ENCODE data around the gene APRT.
A peak's percentile ranks its signal among the peaks of the same experiment; 100 is the strongest.

Gene APRT

DNA sequence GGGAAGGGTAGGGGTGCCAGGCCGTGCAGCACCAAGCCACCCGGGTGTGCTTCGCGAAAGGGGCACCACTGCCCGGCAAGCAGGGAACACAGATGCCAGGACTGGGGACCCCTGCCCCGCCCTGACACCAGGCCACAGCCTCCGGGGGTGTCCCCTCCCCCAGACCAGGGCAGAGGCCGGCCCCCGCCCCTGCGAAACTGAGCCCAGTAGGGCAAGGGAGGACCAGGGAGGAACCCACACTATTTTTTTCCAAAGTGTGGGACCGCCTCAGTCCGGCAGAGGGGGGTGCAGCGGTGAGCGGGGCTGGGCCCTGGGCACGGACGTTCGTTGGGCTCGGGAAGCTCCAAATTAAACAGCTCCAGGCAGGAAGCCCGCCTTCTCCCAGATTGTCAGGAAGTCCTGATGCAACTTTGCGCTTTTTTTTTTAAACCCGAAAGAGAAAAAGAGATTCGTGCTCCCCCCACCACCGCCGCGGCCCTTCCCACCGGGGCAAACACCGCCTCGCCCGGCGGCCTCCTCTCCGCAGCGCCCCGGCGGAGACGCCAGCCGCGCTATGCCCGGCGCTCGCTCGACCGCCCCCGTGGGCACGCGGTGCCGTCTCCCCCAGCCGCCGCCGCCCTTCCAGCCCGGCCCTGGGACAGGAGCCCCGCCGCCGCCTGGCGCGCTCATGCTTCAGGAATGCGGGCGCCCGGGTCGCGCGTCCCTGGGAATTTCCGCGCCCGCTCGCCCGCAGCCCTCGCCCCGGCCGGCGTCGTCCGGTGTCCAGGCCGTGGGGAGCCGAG, 27.5 kb downstream of the APRT start:
- peak overlapping the region; percentile 83 for H3K4me3 Mint-ChIP-seq
- peak; percentile 70 for DNase-seq
- H3K36me3 Mint-ChIP-seq (ENCODE audit: low read depth), result peaks cover 17% of the 10 kb centered on the region
- peaks cover 48% of the 10 kb centered on the region for H3K4me1 Mint-ChIP-seq (ENCODE audit: low read depth)
- H3K27ac Mint-ChIP-seq, result peak overlapping the region; percentile 97
- no peaks in the 10 kb centered on the region for H3K9me3 Mint-ChIP-seq
- no peaks in the 10 kb centered on the region for H3K27me3 Mint-ChIP-seq

DNA sequence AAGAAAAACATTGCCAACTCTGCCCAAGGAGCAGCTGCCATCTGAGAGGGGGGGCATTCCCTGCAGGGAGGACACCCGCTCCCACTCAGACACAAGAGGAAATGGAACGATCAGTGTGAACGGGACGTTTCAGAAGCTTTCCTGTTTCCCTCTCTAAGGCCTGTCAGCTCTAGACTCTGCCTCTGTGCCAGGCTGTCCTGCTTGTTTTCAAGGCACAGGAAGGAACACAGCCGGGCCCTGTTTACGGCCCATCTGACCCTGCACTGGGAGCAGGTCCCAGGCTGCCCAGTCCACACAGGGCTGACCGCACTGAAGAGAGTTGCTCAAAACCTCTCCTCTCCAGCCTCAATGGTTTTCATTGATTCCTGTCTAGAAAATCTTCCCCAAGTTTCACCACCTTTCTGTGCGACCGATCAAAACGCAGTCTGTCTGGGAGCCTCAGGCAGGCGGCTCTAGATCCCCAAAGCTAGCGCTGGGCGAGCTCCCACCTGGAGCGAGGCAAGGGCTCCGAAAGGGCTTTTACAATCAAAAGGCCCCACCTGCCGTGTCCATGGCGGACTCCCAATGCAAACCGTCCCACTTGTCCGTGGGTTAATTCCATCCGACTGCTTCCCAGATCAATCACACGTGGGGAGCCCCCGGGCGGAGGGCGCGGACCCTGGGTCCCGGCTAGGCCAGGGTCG, 28.2 kb downstream of the APRT start:
- Mint-ChIP-seq H3K4me1 (ENCODE audit: low read depth) (peaks cover 51% of the 10 kb centered on the region), H3K27me3 (no peaks in the 10 kb centered on the region), H3K27ac (peak overlapping the region; percentile 97), H3K36me3 (ENCODE audit: low read depth) (peaks cover 17% of the 10 kb centered on the region), H3K4me3 (peak overlapping the region; percentile 83), H3K9me3 (no peaks in the 10 kb centered on the region)
- peak; percentile 49 for DNase-seq

DNA sequence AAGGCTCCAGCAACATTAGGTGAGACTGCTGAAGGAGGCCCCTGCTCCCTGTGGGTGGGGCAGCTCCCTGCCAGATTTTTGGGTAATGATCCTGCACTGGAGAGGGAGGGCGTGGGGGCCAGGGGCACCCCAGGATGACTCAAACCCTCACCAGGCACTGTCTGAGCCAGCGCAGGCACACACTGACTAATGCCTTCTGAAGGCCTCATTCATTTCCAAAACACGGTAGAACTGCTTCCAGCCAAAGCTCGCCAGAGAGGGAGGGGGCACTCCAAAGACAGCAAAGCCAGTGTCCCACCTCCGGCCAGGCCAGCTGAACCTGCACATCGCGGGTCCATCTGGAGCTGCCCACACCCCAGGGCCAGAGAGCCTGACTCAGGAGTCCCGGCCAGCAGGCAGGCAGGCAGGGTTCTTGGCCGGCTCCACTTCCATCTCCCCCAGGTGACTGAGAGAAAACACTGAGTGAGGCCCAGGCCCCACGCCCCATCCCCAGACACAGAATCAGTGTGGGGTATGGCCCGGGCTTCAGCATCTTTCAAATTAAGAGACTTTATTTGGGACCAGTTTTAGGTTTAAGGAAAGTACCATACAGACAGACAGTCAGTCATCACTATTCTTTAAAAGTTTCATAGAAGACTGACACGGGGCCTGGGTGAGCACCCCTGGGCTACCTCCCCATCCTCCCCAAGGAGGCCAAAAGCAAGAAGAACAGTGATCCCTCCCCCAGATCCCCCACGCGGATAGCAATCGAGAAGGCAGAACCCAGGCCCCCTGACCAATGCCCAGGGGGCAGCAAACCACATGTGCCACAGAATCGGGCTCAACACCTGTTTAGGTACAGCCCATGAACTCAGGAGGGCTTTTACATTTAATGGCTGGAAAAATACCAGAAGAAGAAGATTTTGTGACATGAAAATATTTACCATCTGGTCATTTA, 29.0 kb downstream of the APRT start:
- Mint-ChIP-seq H3K27me3 (no peaks in the 10 kb centered on the region), H3K4me3 (peak overlapping the region; percentile 83), H3K9me3 (no peaks in the 10 kb centered on the region), H3K27ac (peak overlapping the region; percentile 97), H3K4me1 (ENCODE audit: low read depth) (peaks cover 59% of the 10 kb centered on the region), H3K36me3 (ENCODE audit: low read depth) (peaks cover 25% of the 10 kb centered on the region)
- peak; percentile 84 for DNase-seq

DNA sequence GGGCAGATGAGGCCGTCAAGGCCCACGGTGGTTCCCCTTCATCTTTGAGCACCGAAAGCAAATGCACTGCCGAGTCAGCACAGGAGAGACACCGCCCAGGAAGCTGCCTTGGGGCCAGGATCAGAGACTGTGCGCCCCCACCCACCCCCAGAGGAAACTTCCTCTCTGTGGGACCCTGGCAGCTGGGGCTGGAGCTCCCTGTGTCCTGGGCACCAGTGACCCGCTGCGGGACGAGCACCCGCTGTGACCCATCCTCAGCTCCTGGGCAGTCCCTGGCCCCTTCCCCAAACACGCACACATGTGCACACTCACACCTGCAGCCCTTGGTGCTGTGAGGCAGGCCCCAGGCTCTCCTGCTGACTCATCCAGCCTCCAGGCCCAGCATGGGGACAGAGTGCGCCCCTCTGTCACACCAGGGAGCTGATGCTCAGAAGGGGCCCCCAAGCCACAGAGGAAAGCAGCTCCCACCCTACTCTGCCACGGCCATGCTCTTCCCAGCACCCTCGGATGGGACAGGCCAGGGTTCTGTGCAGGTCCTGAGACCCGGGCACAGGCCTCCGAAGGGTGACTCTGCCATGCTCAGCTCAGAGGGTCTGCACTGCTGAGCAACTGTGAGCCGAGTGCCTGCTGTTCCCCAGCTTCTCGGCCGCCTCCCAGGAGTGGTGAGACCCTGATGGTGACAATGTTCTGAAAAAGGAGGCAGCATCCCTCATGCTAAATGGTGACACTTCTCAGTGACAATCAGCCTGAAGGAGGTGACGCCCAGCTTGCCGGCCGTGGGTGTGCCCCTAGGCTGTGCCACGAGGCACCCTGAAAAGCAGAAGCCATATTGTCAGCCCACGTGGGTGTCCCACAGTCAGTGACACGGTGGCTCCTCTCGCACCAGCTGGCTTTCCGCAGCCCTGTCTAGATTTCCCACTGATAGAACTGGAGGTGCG, 30.3 kb downstream of the APRT start:
- DNase-seq, result peak; percentile 83
- H3K27me3 Mint-ChIP-seq, result no peaks in the 10 kb centered on the region
- H3K27ac Mint-ChIP-seq, result peak overlapping the region; percentile 97
- H3K4me1 Mint-ChIP-seq (ENCODE audit: low read depth), result peaks cover 64% of the 10 kb centered on the region
- H3K9me3 Mint-ChIP-seq, result no peaks in the 10 kb centered on the region
- peaks cover 33% of the 10 kb centered on the region for H3K36me3 Mint-ChIP-seq (ENCODE audit: low read depth)
- H3K4me3 Mint-ChIP-seq, result peak overlapping the region; percentile 83

DNA sequence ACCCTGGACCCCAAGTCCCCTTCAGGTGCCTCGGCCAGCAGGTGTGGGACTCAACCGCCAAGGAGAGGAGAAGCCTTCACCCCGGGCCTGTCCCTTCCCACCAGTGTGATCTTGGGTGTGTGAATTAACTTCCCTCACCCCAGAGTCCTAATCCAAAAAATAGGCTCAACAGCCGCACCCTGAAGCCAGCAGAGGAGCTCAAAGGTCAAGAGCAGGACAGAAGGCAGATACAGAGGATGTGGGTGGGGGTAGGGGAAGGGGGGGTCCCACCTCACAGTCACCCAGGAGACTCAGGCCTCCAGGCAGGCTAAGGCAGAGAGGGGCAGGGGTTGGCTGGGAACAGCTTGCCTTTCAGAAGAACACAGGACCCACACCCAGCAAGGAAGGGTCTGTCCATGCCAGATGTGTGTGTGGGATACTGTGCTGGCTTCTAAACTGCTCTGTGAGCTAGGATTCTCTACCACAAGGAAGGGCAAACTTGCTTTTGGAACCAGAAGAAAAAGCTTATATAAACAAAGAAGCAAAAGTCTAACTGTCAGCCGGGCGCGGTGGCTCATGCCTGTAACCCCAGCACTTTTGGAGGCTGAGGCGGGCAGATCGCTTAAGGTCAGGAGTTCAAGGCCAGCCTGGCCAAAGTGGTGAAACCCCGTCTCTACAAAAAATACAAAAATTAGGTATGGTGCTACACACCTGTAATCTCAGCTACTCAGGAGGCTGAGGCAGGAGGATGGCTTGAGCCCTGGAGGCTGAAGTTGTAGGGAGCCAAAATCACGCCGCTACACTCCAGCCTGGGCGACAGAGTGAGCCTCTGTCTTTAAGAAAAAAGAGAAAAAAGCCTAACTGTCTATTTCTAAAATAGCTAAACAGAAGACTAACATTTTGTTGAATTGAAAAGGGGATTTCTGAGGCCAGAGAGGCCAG, 31.3 kb downstream of the APRT start:
- no peak for DNase-seq
- Mint-ChIP-seq H3K4me1 (ENCODE audit: low read depth) (peaks cover 61% of the 10 kb centered on the region), H3K9me3 (no peaks in the 10 kb centered on the region), H3K4me3 (peak overlapping the region; percentile 83), H3K27ac (peak overlapping the region; percentile 97), H3K27me3 (no peaks in the 10 kb centered on the region), H3K36me3 (ENCODE audit: low read depth) (peaks cover 38% of the 10 kb centered on the region)

DNA sequence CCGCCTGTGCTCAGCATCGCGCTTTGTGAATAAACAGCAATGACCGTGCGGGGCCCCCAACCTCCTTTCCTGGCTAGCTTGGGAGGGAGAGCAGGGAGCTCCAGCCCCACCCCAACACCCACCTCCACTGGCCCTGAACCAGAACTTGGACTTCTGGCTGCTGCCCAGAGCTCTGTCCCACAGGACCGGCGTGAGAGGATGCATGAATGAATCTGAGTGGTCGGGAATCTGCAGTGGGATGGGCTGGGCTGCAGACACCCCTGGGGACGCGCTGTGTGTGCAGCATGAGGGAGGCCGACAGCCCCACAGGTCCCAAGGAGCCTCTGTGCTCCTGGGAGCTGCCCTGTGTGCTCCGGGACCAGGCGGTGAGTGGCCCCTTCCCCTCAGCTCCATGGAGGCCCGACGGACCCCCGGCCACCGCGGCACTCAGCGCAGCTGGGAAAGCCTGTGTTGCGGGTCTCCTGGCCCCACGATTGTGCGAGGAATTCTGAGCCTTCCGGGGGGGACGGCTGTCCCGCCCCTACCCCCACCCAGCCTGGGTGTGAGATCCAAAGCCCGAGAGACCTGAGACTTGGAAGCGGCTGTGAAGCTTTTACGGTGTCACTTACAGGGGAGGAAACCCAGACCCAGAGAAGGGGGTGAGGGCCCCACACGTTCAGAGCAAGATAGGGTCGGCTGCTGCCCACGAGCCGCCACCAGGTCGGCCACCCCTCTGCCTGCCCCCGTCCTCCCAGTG, 32.2 kb downstream of the APRT start:
- Mint-ChIP-seq H3K4me3 (peak overlapping the region; percentile 83), H3K27me3 (no peaks in the 10 kb centered on the region), H3K36me3 (ENCODE audit: low read depth) (peaks cover 39% of the 10 kb centered on the region), H3K27ac (peak overlapping the region; percentile 97), H3K4me1 (ENCODE audit: low read depth) (peaks cover 61% of the 10 kb centered on the region), H3K9me3 (no peaks in the 10 kb centered on the region)
- DNase-seq, result no peak

DNA sequence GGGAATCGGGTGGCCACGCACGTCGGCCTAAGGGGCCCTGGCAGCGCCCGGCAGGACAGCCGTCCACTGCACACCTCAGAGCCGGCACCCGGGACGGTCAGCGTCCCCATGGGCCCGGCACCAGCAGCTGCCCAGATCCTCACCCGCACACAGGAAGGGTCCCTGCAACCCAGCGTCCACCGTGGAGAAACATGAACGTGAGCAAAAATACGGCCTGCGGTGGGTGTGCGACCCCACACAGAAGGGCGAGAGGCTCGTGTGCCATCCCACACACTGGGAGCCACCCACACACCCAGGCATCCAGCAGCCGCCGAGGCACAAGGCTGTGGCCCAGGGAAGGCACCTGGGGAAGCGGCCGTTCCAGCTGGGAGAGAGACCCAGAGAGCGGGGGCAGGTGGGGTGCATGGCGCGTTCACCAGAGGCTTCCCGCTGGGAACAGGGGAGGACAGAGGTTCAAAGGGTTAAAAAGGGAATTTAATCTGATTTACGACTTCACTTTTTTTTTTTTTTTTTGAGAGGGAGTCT, 33.1 kb downstream of the APRT start:
- no peak for DNase-seq
- Mint-ChIP-seq H3K4me1 (ENCODE audit: low read depth) (peaks cover 62% of the 10 kb centered on the region), H3K4me3 (no peak overlapping the region), H3K9me3 (no peaks in the 10 kb centered on the region), H3K36me3 (ENCODE audit: low read depth) (peaks cover 35% of the 10 kb centered on the region), H3K27ac (peak overlapping the region; percentile 26), H3K27me3 (no peaks in the 10 kb centered on the region)

DNA sequence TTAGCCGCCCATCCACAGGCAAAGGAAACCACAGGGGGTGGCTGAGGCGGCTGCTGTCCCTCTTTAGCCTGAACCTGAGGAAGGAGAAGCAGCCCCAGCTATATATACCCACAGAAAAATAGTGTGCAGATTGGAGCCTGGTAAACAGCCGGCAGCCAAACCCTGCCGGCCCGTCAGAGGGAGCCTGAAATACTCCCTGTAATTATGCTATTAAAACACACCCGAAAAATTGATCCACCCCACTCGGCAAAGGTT, 33.5 kb downstream of the APRT start:
- Mint-ChIP-seq H3K4me1 (ENCODE audit: low read depth) (peaks cover 58% of the 10 kb centered on the region), H3K27me3 (no peaks in the 10 kb centered on the region)

DNA sequence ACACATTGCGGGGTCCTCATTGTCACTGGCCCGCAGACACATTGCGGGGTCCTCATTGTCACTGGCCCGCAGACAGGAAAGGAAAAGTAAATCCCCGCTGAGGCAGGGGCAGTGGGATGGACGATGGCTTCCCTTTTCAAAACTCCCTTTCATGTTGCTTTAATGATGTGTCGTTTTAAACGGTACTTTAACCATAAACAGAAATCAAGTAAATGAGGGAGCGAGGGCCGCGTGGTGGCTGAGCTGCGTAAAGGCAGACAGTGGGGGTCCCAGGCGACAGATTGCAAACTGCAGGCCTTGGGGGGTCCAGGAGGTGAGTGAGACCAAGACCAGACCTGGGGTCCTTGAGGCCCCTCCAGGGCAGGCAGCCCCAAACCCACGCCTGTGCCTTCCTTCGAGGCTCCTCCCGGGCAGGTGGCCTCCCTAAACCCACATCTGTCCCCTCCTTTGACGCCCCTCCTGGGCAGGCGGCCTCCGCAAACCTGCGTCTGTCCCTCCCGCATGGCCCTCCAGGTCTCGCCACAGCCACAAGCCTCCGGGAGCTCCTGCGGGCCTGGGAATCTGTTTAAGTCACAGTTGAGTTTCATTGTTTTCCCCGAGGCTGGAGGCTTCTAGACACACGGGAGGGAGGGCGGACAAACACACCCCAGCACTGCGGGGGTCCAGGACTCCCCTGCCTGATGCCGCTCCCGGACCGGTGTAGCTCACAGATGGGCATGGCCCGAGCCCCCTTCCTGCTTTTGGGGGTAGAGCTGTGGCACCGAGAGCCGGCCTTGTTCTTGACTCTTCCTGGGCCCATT, 34.1 kb downstream of the APRT start:
- Mint-ChIP-seq H3K4me1 (ENCODE audit: low read depth) (peaks cover 56% of the 10 kb centered on the region), H3K9me3 (no peaks in the 10 kb centered on the region), H3K27me3 (no peaks in the 10 kb centered on the region), H3K36me3 (ENCODE audit: low read depth) (peaks cover 27% of the 10 kb centered on the region), H3K4me3 (no peak overlapping the region), H3K27ac (peak overlapping the region; percentile 26)
- no peak for DNase-seq

More for the DNA sequence above, 33.5 kb downstream of the APRT start:
- H3K4me3 Mint-ChIP-seq, result no peak overlapping the region
- no peak for DNase-seq
- H3K36me3 Mint-ChIP-seq (ENCODE audit: low read depth), result peaks cover 31% of the 10 kb centered on the region
- peak overlapping the region; percentile 26 for H3K27ac Mint-ChIP-seq
- no peaks in the 10 kb centered on the region for H3K9me3 Mint-ChIP-seq

DNA sequence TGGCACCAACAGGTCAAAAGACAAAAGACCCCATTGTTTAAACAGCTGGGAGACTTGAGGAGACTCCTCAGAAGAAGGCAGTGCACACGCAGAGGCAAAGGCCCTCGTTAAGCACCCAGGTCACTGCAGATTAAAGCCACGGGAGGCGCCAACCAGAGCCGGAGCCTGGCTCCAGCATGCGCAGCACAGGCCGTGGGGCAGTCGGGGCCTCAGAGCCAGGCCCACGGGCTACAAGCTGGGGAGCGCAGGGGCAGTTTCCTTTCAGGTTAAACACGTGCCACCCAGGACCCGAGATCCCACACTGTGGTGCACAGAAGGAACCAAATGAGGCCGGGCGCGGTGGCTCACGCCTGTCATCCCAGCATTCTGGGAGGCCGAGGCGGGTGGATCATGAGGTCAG, 35.9 kb downstream of the APRT start:
- no peaks in the 10 kb centered on the region for H3K27me3 Mint-ChIP-seq
- no peak overlapping the region for H3K4me3 Mint-ChIP-seq
- H3K36me3 Mint-ChIP-seq (ENCODE audit: low read depth), result peaks cover 25% of the 10 kb centered on the region
- peaks cover 44% of the 10 kb centered on the region for H3K4me1 Mint-ChIP-seq (ENCODE audit: low read depth)
- no peak for DNase-seq
- H3K27ac Mint-ChIP-seq, result no peak overlapping the region
- H3K9me3 Mint-ChIP-seq, result no peaks in the 10 kb centered on the region

DNA sequence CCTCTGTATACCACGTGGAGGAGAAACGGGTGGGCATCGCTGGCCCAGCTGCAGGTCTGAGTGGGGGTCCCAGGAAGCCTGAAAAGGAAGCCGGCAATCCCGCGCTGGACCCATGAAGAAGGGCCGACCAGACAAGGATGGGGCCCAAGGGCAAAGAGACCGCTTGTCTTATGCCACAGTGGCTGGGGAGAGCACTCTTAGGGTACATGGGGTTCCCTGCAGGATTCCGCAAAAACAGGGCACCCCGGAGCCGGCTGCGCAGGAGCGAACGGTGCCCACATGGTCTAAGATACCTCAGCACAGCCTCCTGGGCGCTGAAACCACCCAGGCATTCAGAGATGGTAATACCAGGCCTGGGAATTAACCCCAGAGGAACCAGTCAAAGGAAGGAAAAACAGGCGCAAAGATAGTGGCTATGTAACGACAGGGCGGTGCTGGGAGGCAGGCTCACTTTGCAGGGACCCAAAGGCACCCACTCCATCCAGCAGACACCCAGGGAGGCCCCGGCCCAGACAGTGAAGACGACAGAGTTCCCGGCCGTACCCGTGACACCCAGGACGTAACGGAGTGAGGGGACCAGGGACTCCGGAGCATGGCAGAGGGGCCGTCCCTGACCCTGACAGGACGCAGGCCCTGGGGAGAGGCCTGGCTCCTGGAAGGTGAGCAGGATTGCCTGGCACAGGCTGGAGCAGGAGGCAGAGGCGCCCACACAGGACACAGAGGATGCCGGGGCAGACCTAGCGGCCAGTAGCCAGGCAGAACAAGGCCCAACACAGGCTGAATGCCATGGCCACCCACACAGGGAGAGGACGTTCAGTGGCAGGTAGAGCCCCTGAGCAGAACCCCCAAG, 37.0 kb downstream of the APRT start:
- Mint-ChIP-seq H3K4me3 (no peak overlapping the region), H3K27me3 (no peaks in the 10 kb centered on the region), H3K36me3 (ENCODE audit: low read depth) (peaks cover 23% of the 10 kb centered on the region), H3K9me3 (no peaks in the 10 kb centered on the region), H3K4me1 (ENCODE audit: low read depth) (peaks cover 43% of the 10 kb centered on the region), H3K27ac (no peak overlapping the region)
- DNase-seq, result no peak
